ENCODE results near the gene ST3GAL3.

Gene ST3GAL3

GRCh38 chr1:43938892-43939587 lies 231.7 kb downstream of the ST3GAL3 start:
- no peak for DNase-seq (ENCODE audit: low read depth)

- DNase-seq (ENCODE audit: low read depth), result no peak
Measured at GRCh38 chr1:43942411-43942810, 235.1 kb downstream of the ST3GAL3 start.

GRCh38 chr1:43944860-43945259 lies 237.5 kb downstream of the ST3GAL3 start:
- DNase-seq (ENCODE audit: low read depth), result no peak

GRCh38 chr1:43945674-43946235 lies 238.4 kb downstream of the ST3GAL3 start:
- no peak for DNase-seq (ENCODE audit: low read depth)

- DNase-seq (ENCODE audit: low read depth), result peak; percentile 95
Measured at GRCh38 chr1:43946236-43947060, 239.1 kb downstream of the ST3GAL3 start, which contains the start of gene IPO13. Gene IPO13 (plus strand): TSS chr1:43946950. CDS start chr1:43947601, 651 bp downstream.

GRCh38 chr1:43947061-43947873 lies 239.9 kb downstream of the ST3GAL3 start:
- DNase-seq (ENCODE audit: low read depth), result no peak

- no peak for DNase-seq (ENCODE audit: low read depth)
Measured at GRCh38 chr1:43947874-43948437, 240.6 kb downstream of the ST3GAL3 start.

GRCh38 chr1:43949678-43950077 lies 242.3 kb downstream of the ST3GAL3 start:
- no peak for DNase-seq (ENCODE audit: low read depth)

GRCh38 chr1:43951021-43951985 lies 244.0 kb downstream of the ST3GAL3 start:
- DNase-seq (ENCODE audit: low read depth), result no peak

GRCh38 chr1:43952731-43953346 lies 245.5 kb downstream of the ST3GAL3 start:
- no peak for DNase-seq (ENCODE audit: low read depth)

- DNase-seq (ENCODE audit: low read depth), result no peak
Measured at GRCh38 chr1:43953361-43953760, 246.0 kb downstream of the ST3GAL3 start.

- no peak for DNase-seq (ENCODE audit: low read depth)
Measured at GRCh38 chr1:43954036-43954435, 246.7 kb downstream of the ST3GAL3 start.

- DNase-seq (ENCODE audit: low read depth), result no peak
Measured at GRCh38 chr1:43956234-43956633, 248.9 kb downstream of the ST3GAL3 start.

- DNase-seq (ENCODE audit: low read depth), result no peak
Measured at GRCh38 chr1:43957407-43958040, 250.2 kb downstream of the ST3GAL3 start.

GRCh38 chr1:43958351-43959255 lies 251.3 kb downstream of the ST3GAL3 start:
- DNase-seq (ENCODE audit: low read depth), result no peak

- no peak for DNase-seq (ENCODE audit: low read depth)
Measured at GRCh38 chr1:43960798-43961197, 253.5 kb downstream of the ST3GAL3 start.

- no peak for DNase-seq (ENCODE audit: low read depth)
Measured at GRCh38 chr1:43961692-43962091, 254.4 kb downstream of the ST3GAL3 start.

GRCh38 chr1:43962324-43962723 lies 255.0 kb downstream of the ST3GAL3 start:
- no peak for DNase-seq (ENCODE audit: low read depth)

- DNase-seq (ENCODE audit: low read depth), result no peak
Measured at GRCh38 chr1:43963006-43963405, 255.7 kb downstream of the ST3GAL3 start.

Data from activated T-cell treated with anti-CD3 and anti-CD28 coated beads for 48 hours (primary cell).